Activated CD4-positive, alpha-beta memory T cell treated with anti-CD3 and anti-CD28 coated beads for 36 hours (primary cell): ENCODE measurements around the gene TMEM250. TPM values are rescaled to one million over a fixed set of nuclear protein-coding genes. Genes with fewer than 3 reads are reported as not detected.

Source experiments
- CTCF ChIA-PET: fragments of 350-600 bp; sonication (Branson Sonifier 250); formaldehyde crosslinking; loops from one replicate; lab custom pipeline; 2021; ENCODE audit warnings: antibody characterized with exemption, inconsistent platforms; lab: Charles Lee
- POLR2A ChIA-PET: fragments of 350-600 bp; sonication (Branson Sonifier 250); formaldehyde crosslinking; loops from one replicate; lab custom pipeline; 2021; ENCODE audit warnings: antibody characterized with exemption; lab: Charles Lee
- DNase-seq: peaks from one replicate; pipeline ENCODE4 v3.0.0-alpha.2; 2020
- H3K27ac Mint-ChIP-seq: one replicate; pipeline ENCODE4 v1.8.0; 2021; ENCODE audit warnings: mixed read lengths
- H3K27me3 Mint-ChIP-seq: one replicate; pipeline ENCODE4 v1.8.0; 2021; ENCODE audit warnings: mixed read lengths
- H3K36me3 Mint-ChIP-seq: one replicate; pipeline ENCODE4 v1.8.0; 2021; ENCODE audit warnings: mixed read lengths
- H3K4me1 Mint-ChIP-seq: one replicate; pipeline ENCODE4 v1.8.0; 2021; ENCODE audit warnings: low read depth, mixed read lengths
- H3K4me3 Mint-ChIP-seq: one replicate; pipeline ENCODE4 v1.8.0; 2021; ENCODE audit warnings: mild to moderate bottlenecking, mixed read lengths
- H3K9me3 Mint-ChIP-seq: one replicate; pipeline ENCODE4 v1.8.0; 2021; ENCODE audit warnings: mixed read lengths
- intact Hi-C: fragments of 100-400 bp; cut with micrococcal nuclease; formaldehyde crosslinking; loops from one replicate; pipeline ENCODE4 v1.15.1; 2023
- total RNA-seq, 2 experiments: library from RNA; stranded (reverse); gene quantifications; one replicate each; pipeline ENCODE4 v1.2.3, GENCODE V29; 2021

The TMEM250 gene
- total RNA-seq, 2 experiments from 2014 or later = 28.0 to 28.4 TPM

- Mint-ChIP-seq H3K9me3 (no peaks in the 10 kb centered on the region), H3K27me3 (no peaks in the 10 kb centered on the region), H3K27ac (peak overlapping the region; percentile 96), H3K36me3 (peaks cover 1% of the 10 kb centered on the region), H3K4me3 (no peak overlapping the region), H3K4me1 (peaks cover 70% of the 10 kb centered on the region)
- intact Hi-C loops = loop anchor here (5.0 to 10.0 kb wide), 2 partner anchors 250 to 432 kb away; partner anchors contain the start of gene NOTCH1
- no peak for DNase-seq
- ChIA-PET POLR2A (interaction anchor here (0.6 to 1.5 kb wide), 3 partner anchors 12 to 737 kb away, joined by 3 to 7 read pairs (median 3); partner anchors contain the start of gene NACC2), CTCF (interaction anchor here (0.7 kb wide), 1 partner anchor 21 kb away, joined by 3 read pairs; no protein-coding TSS in a partner anchor)
Observed at GRCh38 chr9:136112541-136112940, 6.1 kb downstream of the TMEM250 start.

DNA sequence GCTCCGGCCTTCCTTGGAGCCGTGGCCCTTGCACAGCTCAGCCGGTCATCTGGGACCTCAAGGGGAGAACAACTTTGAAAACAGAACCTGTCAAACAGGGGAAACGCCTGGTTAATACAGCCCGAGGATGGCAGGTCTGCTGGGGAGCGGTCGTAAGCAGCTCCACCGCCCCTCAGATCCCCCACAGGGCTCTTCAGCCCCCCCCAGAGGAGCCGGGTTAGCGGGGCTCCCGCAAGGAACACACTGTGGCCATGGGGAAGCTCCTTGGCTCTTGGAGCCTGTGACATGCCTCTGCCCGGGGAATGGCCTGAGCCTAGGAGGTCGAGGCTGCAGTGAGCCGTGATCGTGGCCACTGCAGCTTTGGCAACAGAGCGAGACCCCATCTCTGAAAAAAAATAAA, 6.8 kb downstream of the TMEM250 start:
- H3K4me1 Mint-ChIP-seq = peaks cover 76% of the 10 kb centered on the region
- peaks cover 1% of the 10 kb centered on the region for H3K36me3 Mint-ChIP-seq
- H3K9me3 Mint-ChIP-seq = no peaks in the 10 kb centered on the region
- ChIA-PET CTCF (interaction anchor here (1.2 kb wide), 1 partner anchor 59 kb away, joined by 3 read pairs; no protein-coding TSS in a partner anchor), POLR2A (interaction anchor here (0.6 to 1.5 kb wide), 3 partner anchors 11 to 736 kb away, joined by 3 to 7 read pairs (median 3); partner anchors contain the start of gene NACC2)
- H3K27me3 Mint-ChIP-seq = no peaks in the 10 kb centered on the region
- no peak overlapping the region for H3K4me3 Mint-ChIP-seq
- DNase-seq = no peak
- intact Hi-C loops = loop anchor here (5.0 to 10.0 kb wide), 2 partner anchors 250 to 433 kb away; partner anchors contain the start of gene NOTCH1
- H3K27ac Mint-ChIP-seq = peak overlapping the region; percentile 96

- Mint-ChIP-seq H3K4me1 (peaks cover 80% of the 10 kb centered on the region), H3K27me3 (no peaks in the 10 kb centered on the region), H3K4me3 (peak overlapping the region; percentile 26), H3K36me3 (peaks cover 1% of the 10 kb centered on the region), H3K9me3 (no peaks in the 10 kb centered on the region), H3K27ac (peak overlapping the region; percentile 96)
- intact Hi-C loops = loop anchor here (5.0 to 10.0 kb wide), 2 partner anchors 249 to 434 kb away; partner anchors contain the start of gene NOTCH1
- ChIA-PET CTCF (interaction anchor here (0.8 to 1.2 kb wide), 2 partner anchors 11 to 59 kb away, joined by 3 read pairs; no protein-coding TSS in a partner anchor), POLR2A (no interaction called here)
- no peak for DNase-seq
Observed at GRCh38 chr9:136111190-136111589, 7.5 kb downstream of the TMEM250 start.

- intact Hi-C loops = loop anchor here (5.0 to 10.0 kb wide), 2 partner anchors 248 to 434 kb away; partner anchors contain the start of gene NOTCH1
- peaks cover 1% of the 10 kb centered on the region for H3K36me3 Mint-ChIP-seq
Observed at GRCh38 chr9:136110082-136111061, 8.3 kb downstream of the TMEM250 start.

GRCh38 chr9:136109351-136110081, 9.2 kb downstream of the TMEM250 start:
- ChIA-PET CTCF (interaction anchor here (1.0 to 4.3 kb wide), 4 partner anchors 9 to 142 kb away, joined by 3 to 18 read pairs (median 10); no protein-coding TSS in a partner anchor), POLR2A (interaction anchor here (1.2 to 1.5 kb wide), 5 partner anchors 8 to 254 kb away, joined by 4 to 13 read pairs (median 7); partner anchors contain the start of genes DNLZ and TMEM250)
- DNase-seq = peak; percentile 97
- intact Hi-C loops = loop anchor here (1.0 to 10.0 kb wide), 5 partner anchors 9 to 435 kb away; partner anchors contain the start of genes CAMSAP1, NACC2, NOTCH1 and TMEM250
- Mint-ChIP-seq H3K4me3 (peak overlapping the region; percentile 80), H3K9me3 (no peaks in the 10 kb centered on the region), H3K36me3 (no peaks in the 10 kb centered on the region), H3K27me3 (no peaks in the 10 kb centered on the region), H3K27ac (peak overlapping the region; percentile 96), H3K4me1 (peaks cover 75% of the 10 kb centered on the region)

More at GRCh38 chr9:136110082-136111061, 8.3 kb downstream of the TMEM250 start:
- peak; percentile 70 for DNase-seq
- ChIA-PET CTCF (interaction anchor here (0.8 to 4.3 kb wide), 4 partner anchors 8 to 143 kb away, joined by 3 to 18 read pairs (median 6); no protein-coding TSS in a partner anchor), POLR2A (interaction anchor here (1.2 to 1.5 kb wide), 5 partner anchors 8 to 253 kb away, joined by 4 to 13 read pairs (median 7); partner anchors contain the start of genes DNLZ and TMEM250)
- no peaks in the 10 kb centered on the region for H3K27me3 Mint-ChIP-seq
- H3K9me3 Mint-ChIP-seq = no peaks in the 10 kb centered on the region
- peak overlapping the region; percentile 80 for H3K4me3 Mint-ChIP-seq
- H3K4me1 Mint-ChIP-seq = peaks cover 84% of the 10 kb centered on the region
- peak overlapping the region; percentile 96 for H3K27ac Mint-ChIP-seq

DNA sequence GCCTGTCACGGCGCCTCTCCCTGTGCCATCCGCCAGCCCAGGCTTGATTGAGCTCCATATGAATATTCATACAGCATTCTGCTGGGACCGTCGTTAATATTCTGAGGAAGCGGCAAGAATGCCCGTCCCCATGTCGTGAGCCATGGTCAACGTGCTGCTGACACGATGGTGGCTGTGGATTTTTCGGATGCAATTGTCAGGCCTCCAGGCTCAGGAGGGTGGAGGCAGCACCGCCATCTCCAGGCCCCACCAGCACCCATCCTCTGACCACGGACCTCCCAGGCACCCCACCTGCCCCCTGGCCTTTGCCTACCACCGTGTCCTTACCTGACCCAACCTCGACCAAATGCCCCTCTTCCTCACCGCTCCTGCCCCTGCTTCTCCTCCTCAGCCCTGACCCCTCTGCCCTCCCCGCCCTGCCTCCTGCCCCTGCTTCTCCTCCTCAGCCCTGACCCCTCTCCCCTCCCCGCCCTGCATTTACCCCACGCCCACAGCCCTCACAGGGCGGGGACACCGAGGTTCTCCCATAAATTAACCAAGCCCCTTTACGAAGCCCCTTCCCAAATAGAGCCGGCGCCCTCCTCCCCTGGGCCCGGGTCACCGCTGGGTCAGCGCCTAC, 9.9 kb downstream of the TMEM250 start:
- Mint-ChIP-seq H3K9me3 (no peaks in the 10 kb centered on the region), H3K4me3 (peak overlapping the region; percentile 79), H3K27ac (peak overlapping the region; percentile 90), H3K36me3 (no peaks in the 10 kb centered on the region), H3K27me3 (no peaks in the 10 kb centered on the region), H3K4me1 (peaks cover 67% of the 10 kb centered on the region)
- intact Hi-C loops = loop anchor here (1.0 to 2.0 kb wide), 3 partner anchors 10 to 202 kb away; partner anchors contain the start of genes CAMSAP1, NACC2 and TMEM250
- ChIA-PET POLR2A (interaction anchor here (1.2 to 1.5 kb wide), 5 partner anchors 9 to 254 kb away, joined by 4 to 13 read pairs (median 7); partner anchors contain the start of genes DNLZ and TMEM250), CTCF (interaction anchor here (1.0 to 4.3 kb wide), 5 partner anchors 9 to 141 kb away, joined by 3 to 18 read pairs (median 10); partner anchors contain the start of gene TMEM250)
- DNase-seq = no peak

DNA sequence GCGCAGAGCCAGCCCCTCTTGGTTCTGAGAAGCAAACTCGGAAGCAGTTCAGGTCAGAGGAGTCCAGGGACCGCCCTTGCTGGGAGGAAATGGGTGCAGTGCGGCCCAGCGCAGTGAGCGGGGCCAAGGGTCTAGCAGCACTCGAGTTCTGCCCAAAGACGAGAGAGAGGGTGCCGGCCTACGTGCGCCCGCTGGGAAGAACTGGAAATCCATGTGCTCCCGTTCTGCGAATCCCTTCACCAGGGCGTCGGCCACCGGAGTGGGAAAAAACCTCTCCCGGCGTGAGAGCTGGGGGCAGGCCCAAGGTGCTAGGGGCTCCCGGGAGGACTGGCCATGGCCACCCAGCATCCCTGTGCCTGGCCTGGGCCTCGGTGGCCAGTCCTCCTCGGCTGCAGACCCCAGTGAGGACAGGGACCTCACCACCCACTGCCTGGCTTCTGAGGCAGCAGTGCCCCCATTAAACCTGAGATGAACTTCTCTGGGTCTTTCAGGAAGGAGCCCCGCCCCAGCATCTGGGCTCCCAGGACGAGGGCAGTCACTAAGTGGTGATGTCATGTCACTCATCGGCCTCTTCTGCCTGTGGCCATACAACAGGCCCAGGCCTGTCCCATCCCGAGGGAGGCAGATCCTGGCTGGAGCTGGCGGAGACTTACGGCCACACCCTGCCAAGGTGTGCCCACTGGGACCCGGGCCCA, 10.6 kb downstream of the TMEM250 start:
- intact Hi-C loops = loop anchor here (2.0 kb wide), 2 partner anchors 13 to 201 kb away; partner anchors contain the start of genes CAMSAP1 and NACC2
- ChIA-PET POLR2A (interaction anchor here (2.4 kb wide), 1 partner anchor 13 kb away, joined by 19 read pairs; the partner anchor contains the start of gene NACC2), CTCF (interaction anchor here (1.5 to 4.3 kb wide), 5 partner anchors 10 to 140 kb away, joined by 9 to 18 read pairs (median 12); partner anchors contain the start of gene TMEM250)
- Mint-ChIP-seq H3K27ac (peak overlapping the region; percentile 90), H3K4me3 (peak overlapping the region; percentile 79), H3K27me3 (no peaks in the 10 kb centered on the region), H3K9me3 (no peaks in the 10 kb centered on the region), H3K36me3 (no peaks in the 10 kb centered on the region), H3K4me1 (peaks cover 61% of the 10 kb centered on the region)
- DNase-seq = no peak

GRCh38 chr9:136107155-136107952, 11.3 kb downstream of the TMEM250 start:
- no peaks in the 10 kb centered on the region for H3K9me3 Mint-ChIP-seq
- intact Hi-C loops = no loop called here
- POLR2A ChIA-PET = interaction anchor here (2.4 kb wide), 1 partner anchor 12 kb away, joined by 19 read pairs; the partner anchor contains the start of gene NACC2
- H3K27ac Mint-ChIP-seq = peak overlapping the region; percentile 85
- no peaks in the 10 kb centered on the region for H3K27me3 Mint-ChIP-seq
- H3K4me1 Mint-ChIP-seq = peaks cover 53% of the 10 kb centered on the region
- peak overlapping the region; percentile 62 for H3K4me3 Mint-ChIP-seq
- CTCF ChIA-PET = interaction anchor here (1.3 to 4.3 kb wide), 5 partner anchors 11 to 140 kb away, joined by 3 to 18 read pairs (median 12); partner anchors contain the start of gene TMEM250
- H3K36me3 Mint-ChIP-seq = no peaks in the 10 kb centered on the region
- peak; percentile 72 for DNase-seq
